GM12878 (cell line): ENCODE measurements around the gene FAM8A1. TPM values are rescaled to one million over a fixed set of nuclear protein-coding genes. Genes with fewer than 3 reads are reported as not detected.

Source experiments
- ATAC-seq: fragments of 200-7000 bp; cut with Tn5 transposase; 3 replicates; pipeline ENCODE4 v1.9.1; 2020; ENCODE audit warnings: mild to moderate bottlenecking, moderate library complexity
- BruUV-seq: library from RNA; stranded (reverse); fragments of 400-500 nt; replicated peaks from 2 replicates; lab custom pipeline; 2021; lab: Mats Ljungman, UMichigan
- CTCF ChIA-PET: fragments of 300-600 bp; sonication (Branson Sonifier 250); formaldehyde crosslinking; extraction: SDS; loops from one replicate; lab custom pipeline; 2021; ENCODE audit warnings: inconsistent platforms; lab: Yijun Ruan, JAX
- POLR2A ChIA-PET: fragments of 350-600 bp; formaldehyde crosslinking; extraction: SDS; loops from one replicate; lab custom pipeline; 2021; ENCODE audit warnings: inconsistent platforms; lab: Charles Lee
- RAD21 ChIA-PET: fragments of 300-600 bp; sonication (Branson Sonifier 250); formaldehyde crosslinking; loops from one replicate; lab custom pipeline; 2023; ENCODE audit warnings: antibody characterized with exemption; ENCODE audit not compliant: unreplicated experiment; lab: Charles Lee
- SMC1A ChIA-PET: fragments of 300-600 bp; sonication (Branson Sonifier 250); formaldehyde crosslinking; loops from one replicate; lab custom pipeline; 2023; ENCODE audit not compliant: unreplicated experiment, uncharacterized antibody; lab: Charles Lee
- DNase-seq: peaks from one replicate; pipeline ENCODE4 v3.0.0-alpha.2; 2011; ENCODE audit warnings: low read depth, low spot score
- FAIRE-seq: peaks from 3 replicates; lab custom pipeline; 2011; peaks lifted over from hg19 to GRCh38; lab: Jason Lieb, UNC
- H2AFZ ChIP-seq: 2 replicates; pipeline ENCODE4 v1.6.0; 2011; ENCODE audit warnings: low read depth, low read length, control low read depth; ENCODE audit not compliant: control insufficient read depth
- H3K27ac ChIP-seq: 2 replicates; pipeline ENCODE4 v1.5.1; 2011; ENCODE audit warnings: control low read depth; ENCODE audit not compliant: control insufficient read depth, insufficient read depth
- H3K27me3 ChIP-seq, 2 experiments: replicated peaks in 1 of 2; 2 replicates each; pipeline versions ENCODE4 v1.6.0 to v1.6.1; 2011; ENCODE audit warnings: low read length in 1 of 2; ENCODE audit not compliant: control insufficient read depth in 2 of 2, insufficient read depth in 2 of 2
- H3K36me3 ChIP-seq, 2 experiments: 2 replicates each; pipeline ENCODE4 v1.5.1; 2011; ENCODE audit warnings: low read length in 1 of 2; ENCODE audit not compliant: control insufficient read depth in 2 of 2, insufficient read depth in 2 of 2
- H3K4me1 ChIP-seq: 2 replicates; pipeline ENCODE4 v1.6.1; 2011; ENCODE audit warnings: mild to moderate bottlenecking, low read length, moderate library complexity, mixed read lengths; ENCODE audit not compliant: control insufficient read depth, insufficient read depth
- H3K4me2 ChIP-seq: 2 replicates; pipeline ENCODE4 v1.6.0; 2011; ENCODE audit warnings: control low read depth; ENCODE audit not compliant: control insufficient read depth, insufficient read depth
- H3K4me3 ChIP-seq: fragments of 200-600 bp; sonication (generic); 2 replicates; pipeline ENCODE4 v1.5.1; 2016
- H3K79me2 ChIP-seq: 2 replicates; pipeline ENCODE4 v1.6.0; 2011; ENCODE audit warnings: low read length; ENCODE audit not compliant: control insufficient read depth, insufficient read depth
- H3K9ac ChIP-seq: 2 replicates; pipeline ENCODE4 v1.8.0; 2011; ENCODE audit warnings: low read length, control low read depth, mixed read lengths; ENCODE audit not compliant: control insufficient read depth, insufficient read depth
- H3K9me3 ChIP-seq: replicated peaks from 3 replicates; pipeline ENCODE4 v1.5.1; 2011; ENCODE audit warnings: mild to moderate bottlenecking, low read length; ENCODE audit not compliant: control insufficient read depth, insufficient read depth
- H4K20me1 ChIP-seq: 2 replicates; pipeline ENCODE4 v1.6.0; 2011; ENCODE audit not compliant: control insufficient read depth, insufficient read depth
- ATF2 ChIP-seq: IDR thresholded peaks from 2 replicates; pipeline ENCODE4 v1.6.1; 2012; ENCODE audit warnings: low read length, inconsistent platforms
- BHLHE40 ChIP-seq, 2 experiments: fragments of 450-650 bp in 1 of 2; IDR thresholded peaks; 2 replicates each; pipeline ENCODE4 v1.6.1; 2011 to 2017; ENCODE audit warnings: low read depth in 2 of 2, borderline replicate concordance in 1 of 2, improper control_type of control experiment in 1 of 2, low read length in 1 of 2, mild to moderate bottlenecking in 1 of 2
- NKRF ChIP-seq: fragments of 450-650 bp; conservative IDR thresholded peaks from 2 replicates; pipeline ENCODE4 v1.6.1; 2017; ENCODE audit warnings: mild to moderate bottlenecking, moderate library complexity
- POU2F2 ChIP-seq: IDR thresholded peaks from 3 replicates; pipeline ENCODE4 v1.6.1; 2011; ENCODE audit warnings: low read depth, mild to moderate bottlenecking, low read length, borderline replicate concordance
- PRDM15 ChIP-seq: fragments of 450-650 bp; formaldehyde crosslinking; IDR thresholded peaks from 2 replicates; pipeline ENCODE4 v1.4.0; 2020; ENCODE audit warnings: mild to moderate bottlenecking, moderate library complexity
- SIX5 ChIP-seq: IDR thresholded peaks from 2 replicates; pipeline ENCODE4 v1.6.1; 2011; ENCODE audit warnings: mild to moderate bottlenecking, low read depth, low read length, moderate library complexity; ENCODE audit not compliant: severe bottlenecking
- WGBS: methylation state at CpG from one replicate; pipeline ENCODE4 v1.1.6; 2016; ENCODE audit warnings: low lambda C conversion rate; ENCODE audit not compliant: insufficient replicate concordance, insufficient coverage; ENCODE audit errors: missing lambda C conversion rate; 5-methylcytosine and 5-hydroxymethylcytosine counted together
- in situ Hi-C: fragments of 300-500 bp; cut with MboI; formaldehyde crosslinking; loops from 9 replicates; pipeline ENCODE4 v1.14.3; 2018; ENCODE audit warnings: mixed read lengths
- intact Hi-C: fragments of 100-400 bp; cut with micrococcal nuclease; formaldehyde crosslinking; loops from one replicate; pipeline ENCODE4 v1.14.2; 2022; ENCODE audit not compliant: unreplicated experiment
- polyA plus RNA-seq, 11 experiments: library from polyadenylated mRNA; depleted of rRNA in 4 of 11; unstranded in 6 of 11; stranded (reverse) in 5 of 11; fragments of >200 nt; fragmentation: Nextera tagmentation in 4 of 11; fragmentation: Illumina TruSeq in 1 of 11; extraction: Ambion mirVana in 4 of 11; extraction: Trizol in 1 of 11; gene quantifications; 1 replicate in 1 of 11; 2 replicates in 10 of 11; pipeline versions ENCODE4 v1.2.1 to v1.2.3, GENCODE V29; 2011 to 2016; ENCODE audit warnings: inconsistent platforms in 2 of 11, missing spikeins in 2 of 11, low read depth in 1 of 11
- total RNA-seq, 4 experiments: library from RNA; depleted of rRNA in 3 of 4; stranded (reverse); fragments of >200 nt in 3 of 4; fragmentation: Illumina TruSeq in 1 of 4; extraction: Trizol in 1 of 4; gene quantifications; 2 replicates each; pipeline versions ENCODE4 v1.2.1 to v1.2.3, GENCODE V29; 2013 to 2021

The FAM8A1 gene
- total and polyA plus RNA-seq, 10 of the 15 experiments (the other 5 are each of a cell fraction or from before 2014, with no cell fraction given) = 1.4 to 7.4 (median 3.6) TPM

GRCh38 chr6:17556014-17556413, 44.1 kb upstream of the FAM8A1 start:
- SMC1A ChIA-PET = interaction anchor here (0.7 to 1.1 kb wide), 2 partner anchors 59 to 129 kb away, joined by 3 read pairs; no protein-coding TSS in a partner anchor
- in situ Hi-C loops = no loop called here
- H3K27ac ChIP-seq = no peak overlapping the region
- no TSS peak for BruUV-seq
- no peak overlapping the region for H3K4me3 ChIP-seq
- H3K4me1 ChIP-seq = no peaks in the 10 kb centered on the region
- TF ChIP-seq POU2F2 (no peak), ATF2 (no peak), BHLHE40 (IDR thresholded peaks at IDR 0.05; ENCODE audit: borderline replicate concordance in 1 of 2, low read depth in 2 of 2, low read length in 1 of 2) (no peak), NKRF (no peak), SIX5 (no peak), PRDM15 (no peak)
- TF ChIP-seq, all 136 proteins: peak for 0
- no peak overlapping the region for H2AFZ ChIP-seq
- ChIA-PET RAD21 (no interaction called here), POLR2A (no interaction called here), CTCF (no interaction called here)
- no peaks in the 10 kb centered on the region for H3K79me2 ChIP-seq
- WGBS = 26% methylated on average over 4 of the region's 4 CpGs
- H3K36me3 ChIP-seq = no peaks in the 10 kb centered on the region
- no peaks in the 10 kb centered on the region for H4K20me1 ChIP-seq
- no peaks in the 10 kb centered on the region for H3K9me3 ChIP-seq
- no peak overlapping the region for H3K4me2 ChIP-seq
- H3K27me3 ChIP-seq = no peaks in the 10 kb centered on the region
- intact Hi-C loops = no loop called here
- H3K9ac ChIP-seq = no peak overlapping the region
- DNase-seq = no peak
- no peak for FAIRE-seq
- no peak for ATAC-seq
